IMR-90 (cell line): ENCODE data around the gene RIF1. TPM values are rescaled to one million over a fixed set of nuclear protein-coding genes. Genes with fewer than 3 reads are reported as not detected.

Experiments used
- ATAC-seq: fragments of 200-7000 bp; cut with Tn5 transposase; 2 replicates; pipeline ENCODE4 v1.9.1; 2020; ENCODE audit warnings: low read depth, mild to moderate bottlenecking, moderate library complexity
- BruUV-seq: library from RNA; stranded (reverse); fragments of 400-500 nt; replicated peaks from 2 replicates; lab custom pipeline; 2021; lab: Mats Ljungman, UMichigan
- CTCF ChIA-PET: fragments of 300-600 bp; formaldehyde crosslinking; extraction: SDS; loops from one replicate; lab custom pipeline; 2021; ENCODE audit warnings: antibody characterized with exemption; lab: Yijun Ruan, JAX
- POLR2A ChIA-PET: fragments of 300-600 bp; sonication (Branson Sonifier 250); formaldehyde crosslinking; loops from one replicate; lab custom pipeline; 2022; ENCODE audit warnings: antibody characterized with exemption; ENCODE audit not compliant: unreplicated experiment; lab: Charles Lee
- DNase-seq: peaks from one replicate; pipeline ENCODE4 v3.0.0; 2013
- H2AFZ ChIP-seq: replicated peaks from 2 replicates; pipeline ENCODE3; 2013; ENCODE audit warnings: low read length, mild to moderate bottlenecking; ENCODE audit not compliant: poor library complexity
- H2AK5ac ChIP-seq: 2 replicates; pipeline ENCODE4 v1.6.1; 2013; ENCODE audit warnings: low read depth, low read length, inconsistent platforms
- H2AK9ac ChIP-seq: replicated peaks from 2 replicates; pipeline ENCODE3; 2013; ENCODE audit warnings: mild to moderate bottlenecking, low read depth, low read length, moderate library complexity; ENCODE audit not compliant: poor library complexity
- H2BK120ac ChIP-seq: 2 replicates; pipeline ENCODE4 v1.6.1; 2013; ENCODE audit warnings: low read depth, low read length, inconsistent platforms
- H2BK15ac ChIP-seq: 3 replicates; pipeline ENCODE4 v1.6.1; 2013; ENCODE audit warnings: low read depth, low read length, inconsistent platforms
- H2BK20ac ChIP-seq: 2 replicates; pipeline ENCODE4 v1.6.1; 2013; ENCODE audit warnings: low read depth, mild to moderate bottlenecking, inconsistent platforms, low read length, moderate library complexity
- H2BK5ac ChIP-seq: 2 replicates; pipeline ENCODE4 v1.6.1; 2013; ENCODE audit warnings: mild to moderate bottlenecking, low read depth, low read length, inconsistent platforms; ENCODE audit not compliant: poor library complexity, severe bottlenecking
- H3K14ac ChIP-seq: replicated peaks from 2 replicates; pipeline ENCODE4 v1.6.1; 2013; ENCODE audit warnings: low read depth, low read length, inconsistent platforms
- H3K18ac ChIP-seq: 2 replicates; pipeline ENCODE4 v1.6.1; 2013; ENCODE audit warnings: low read depth, low read length, control low read depth
- H3K23ac ChIP-seq: 2 replicates; pipeline ENCODE4 v1.6.1; 2013; ENCODE audit warnings: low read depth, low read length, inconsistent platforms
- H3K27ac ChIP-seq: 2 replicates; pipeline ENCODE4 v1.5.1; 2013; ENCODE audit warnings: mild to moderate bottlenecking, control low read depth, low read length; ENCODE audit not compliant: insufficient read depth
- H3K27me3 ChIP-seq: 2 replicates; pipeline ENCODE4 v1.6.1; 2013; ENCODE audit warnings: low read length; ENCODE audit not compliant: control insufficient read depth, insufficient read depth
- H3K36me3 ChIP-seq: 2 replicates; pipeline ENCODE4 v1.6.1; 2013; ENCODE audit warnings: low read length, mixed read lengths; ENCODE audit not compliant: control insufficient read depth, insufficient read depth
- H3K4ac ChIP-seq: 2 replicates; pipeline ENCODE4 v1.6.1; 2013; ENCODE audit warnings: low read depth, low read length, inconsistent platforms
- H3K4me1 ChIP-seq: 2 replicates; pipeline ENCODE4 v1.6.1; 2013; ENCODE audit warnings: low read length, mixed read lengths; ENCODE audit not compliant: control insufficient read depth, insufficient read depth
- H3K4me2 ChIP-seq: 2 replicates; pipeline ENCODE4 v1.6.1; 2013; ENCODE audit warnings: low read depth, mild to moderate bottlenecking, control low read depth, low read length, moderate library complexity
- H3K4me3 ChIP-seq: 2 replicates; pipeline ENCODE4 v1.5.1; 2013; ENCODE audit warnings: low read depth, mild to moderate bottlenecking, control low read depth, low read length, moderate library complexity; ENCODE audit not compliant: insufficient read depth
- H3K56ac ChIP-seq: 2 replicates; pipeline ENCODE4 v1.6.1; 2013; ENCODE audit warnings: low read length, inconsistent platforms; ENCODE audit not compliant: insufficient read depth; ENCODE audit errors: extremely low read depth
- H3K79me1 ChIP-seq, 2 experiments: 2 replicates each; pipeline ENCODE4 v1.6.1; 2013; ENCODE audit warnings: low read length in 2 of 2, inconsistent platforms in 1 of 2, low read depth in 1 of 2
- H3K9ac ChIP-seq: 2 replicates; pipeline ENCODE4 v1.6.1; 2013; ENCODE audit warnings: low read depth, low read length, control low read depth
- H3K9me1 ChIP-seq: 2 replicates; pipeline ENCODE4 v1.6.1; 2013; ENCODE audit warnings: low read length, inconsistent platforms; ENCODE audit not compliant: insufficient read depth
- H3K9me3 ChIP-seq: 2 replicates; pipeline ENCODE4 v1.6.1; 2013; ENCODE audit warnings: low read length; ENCODE audit not compliant: control insufficient read depth, insufficient read depth
- H4K20me1 ChIP-seq: 2 replicates; pipeline ENCODE4 v1.6.1; 2013; ENCODE audit warnings: low read length, inconsistent platforms; ENCODE audit not compliant: insufficient read depth
- H4K5ac ChIP-seq: 2 replicates; pipeline ENCODE4 v1.6.1; 2013; ENCODE audit warnings: mild to moderate bottlenecking, low read depth, low read length, control low read depth
- H4K8ac ChIP-seq, 2 experiments: 2 replicates each; pipeline ENCODE4 v1.6.1; 2013; ENCODE audit warnings: low read depth in 2 of 2, low read length in 2 of 2, control low read depth in 1 of 2, inconsistent platforms in 1 of 2
- H4K91ac ChIP-seq: 2 replicates; pipeline ENCODE4 v1.6.1; 2013; ENCODE audit warnings: low read depth, low read length, inconsistent platforms; ENCODE audit not compliant: insufficient read depth
- BHLHE40 ChIP-seq: fragments of 150-350 bp; IDR thresholded peaks from 2 replicates; pipeline ENCODE4 v1.6.1; 2016; ENCODE audit warnings: mild to moderate bottlenecking, low read depth, low read length
- MAZ ChIP-seq: IDR thresholded peaks from 2 replicates; pipeline ENCODE4 v1.6.1; 2012; ENCODE audit warnings: low read depth, mild to moderate bottlenecking, low read length, improper control_type of control experiment, moderate library complexity, borderline replicate concordance
- MXI1 ChIP-seq: IDR thresholded peaks from 2 replicates; pipeline ENCODE4 v1.6.1; 2012; ENCODE audit warnings: low read depth, mild to moderate bottlenecking, low read length, moderate library complexity, borderline replicate concordance
- RAD21 ChIP-seq: IDR thresholded peaks from 2 replicates; pipeline ENCODE4 v1.6.1; 2012; ENCODE audit warnings: low read length, improper control_type of control experiment
- RCOR1 ChIP-seq: IDR thresholded peaks from 2 replicates; pipeline ENCODE4 v1.6.1; 2012; ENCODE audit warnings: mild to moderate bottlenecking, low read length, improper control_type of control experiment; ENCODE audit not compliant: insufficient replicate concordance
- RFX5 ChIP-seq: IDR thresholded peaks from 2 replicates; pipeline ENCODE4 v1.8.0; 2012; ENCODE audit warnings: low read depth, mild to moderate bottlenecking, low read length, moderate library complexity
- WGBS, 2 experiments: methylation state at CpG; one replicate each; pipeline versions ENCODE4 v1.1.5 to v1.1.7; 2013; ENCODE audit warnings: missing lambda C conversion rate in 2 of 2; ENCODE audit not compliant: insufficient read length in 1 of 2; ENCODE audit errors: extremely low coverage in 2 of 2; 5-methylcytosine and 5-hydroxymethylcytosine counted together
- dilution Hi-C: fragments of 300-500 bp; cut with HindIII; formaldehyde crosslinking; loops from one replicate; pipeline ENCODE4 v1.14.3; 2018; ENCODE audit warnings: low sequenced_read_pairs; ENCODE audit not compliant: unreplicated experiment
- in situ Hi-C: fragments of 300-500 bp; cut with MboI; formaldehyde crosslinking; loops from 3 replicates; pipeline ENCODE4 v1.14.3; 2019; ENCODE audit warnings: low sequenced_read_pairs, inconsistent platforms, mixed read lengths
- intact Hi-C: fragments of 100-400 bp; cut with micrococcal nuclease; formaldehyde crosslinking; loops from 2 replicates; pipeline ENCODE4 v1.10.0; 2022
- polyA plus RNA-seq, 3 experiments: library from polyadenylated mRNA; depleted of rRNA; stranded (reverse); fragments of >200 nt; gene quantifications; 2 replicates each; pipeline ENCODE4 v1.2.3, GENCODE V29; 2012; ENCODE audit warnings: low replicate concordance in 1 of 3
- total RNA-seq: library from RNA; depleted of rRNA; stranded (reverse); fragments of >200 nt; gene quantifications from 2 replicates; pipeline ENCODE4 v1.2.3, GENCODE V29; 2012
- TF ChIP-seq, protein P1 (sequence below): fragments of 150-350 bp; IDR thresholded peaks from 2 replicates; pipeline ENCODE4 v1.6.1; 2016; ENCODE audit warnings: low read depth, mild to moderate bottlenecking, low read length, moderate library complexity, borderline replicate concordance
- TF ChIP-seq, protein P2 (sequence below): fragments of 150-350 bp; IDR thresholded peaks from 2 replicates; pipeline ENCODE4 v1.6.1; 2017; ENCODE audit warnings: mild to moderate bottlenecking, antibody characterized with exemption, low read length, low read depth

Gene RIF1
- total and polyA plus RNA-seq, 2 of the 4 experiments (the other 2 are of a cell fraction), result 4.3 to 43.9 TPM

DNA sequence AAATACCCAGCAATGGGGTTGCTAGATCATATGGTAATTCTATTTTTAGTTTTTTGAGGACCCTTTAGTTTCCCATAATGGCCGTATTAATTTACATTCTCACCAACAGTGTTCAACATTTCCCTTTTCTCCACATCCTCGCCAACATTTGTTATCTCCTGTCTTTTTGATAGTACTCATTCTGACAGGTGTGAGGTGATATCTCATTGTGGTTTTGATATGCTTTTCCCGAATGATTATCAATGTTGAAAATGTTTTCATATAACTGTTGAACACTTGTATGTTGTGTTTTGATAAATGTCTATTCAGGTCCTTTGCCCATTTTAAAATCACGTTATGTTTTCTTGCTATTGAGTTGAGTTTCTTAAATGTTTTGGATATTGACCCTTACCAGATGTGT, 5.8 kb upstream of the RIF1 start:
- H3K27ac ChIP-seq, result no peak overlapping the region
- in situ Hi-C loops, result no loop called here
- no peak overlapping the region for H3K9ac ChIP-seq
- H3K18ac ChIP-seq, result no peak overlapping the region
- no peaks in the 10 kb centered on the region for H3K9me3 ChIP-seq
- no peak overlapping the region for H2BK20ac ChIP-seq
- H3K79me1 ChIP-seq, result no peaks in the 10 kb centered on the region
- no peak overlapping the region for H2AK5ac ChIP-seq
- no peak overlapping the region for H3K4ac ChIP-seq
- ChIA-PET CTCF (no interaction called here), POLR2A (no interaction called here)
- TF ChIP-seq, protein P1, sequence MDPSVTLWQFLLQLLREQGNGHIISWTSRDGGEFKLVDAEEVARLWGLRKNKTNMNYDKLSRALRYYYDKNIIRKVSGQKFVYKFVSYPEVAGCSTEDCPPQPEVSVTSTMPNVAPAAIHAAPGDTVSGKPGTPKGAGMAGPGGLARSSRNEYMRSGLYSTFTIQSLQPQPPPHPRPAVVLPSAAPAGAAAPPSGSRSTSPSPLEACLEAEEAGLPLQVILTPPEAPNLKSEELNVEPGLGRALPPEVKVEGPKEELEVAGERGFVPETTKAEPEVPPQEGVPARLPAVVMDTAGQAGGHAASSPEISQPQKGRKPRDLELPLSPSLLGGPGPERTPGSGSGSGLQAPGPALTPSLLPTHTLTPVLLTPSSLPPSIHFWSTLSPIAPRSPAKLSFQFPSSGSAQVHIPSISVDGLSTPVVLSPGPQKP, result no peak
- no peak for TF ChIP-seq BHLHE40
- TF ChIP-seq RAD21, result no peak
- TF ChIP-seq RFX5, result no peak
- TF ChIP-seq MXI1, result no peak
- no peak for TF ChIP-seq MAZ
- TF ChIP-seq RCOR1, result no peak
- TF ChIP-seq, protein P2, sequence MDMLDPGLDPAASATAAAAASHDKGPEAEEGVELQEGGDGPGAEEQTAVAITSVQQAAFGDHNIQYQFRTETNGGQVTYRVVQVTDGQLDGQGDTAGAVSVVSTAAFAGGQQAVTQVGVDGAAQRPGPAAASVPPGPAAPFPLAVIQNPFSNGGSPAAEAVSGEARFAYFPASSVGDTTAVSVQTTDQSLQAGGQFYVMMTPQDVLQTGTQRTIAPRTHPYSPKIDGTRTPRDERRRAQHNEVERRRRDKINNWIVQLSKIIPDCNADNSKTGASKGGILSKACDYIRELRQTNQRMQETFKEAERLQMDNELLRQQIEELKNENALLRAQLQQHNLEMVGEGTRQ, result no peak
- no peaks in the 10 kb centered on the region for H3K36me3 ChIP-seq
- H3K27me3 ChIP-seq, result no peaks in the 10 kb centered on the region
- dilution Hi-C loops, result no loop called here
- no peaks in the 10 kb centered on the region for H4K20me1 ChIP-seq
- H3K9me1 ChIP-seq, result no peaks in the 10 kb centered on the region
- no peak overlapping the region for H4K8ac ChIP-seq
- H2BK5ac ChIP-seq, result no peak overlapping the region
- H2AFZ ChIP-seq, result no peak overlapping the region
- no peak overlapping the region for H2AK9ac ChIP-seq
- H2BK120ac ChIP-seq, result no peak overlapping the region
- DNase-seq, result no peak
- H3K14ac ChIP-seq, result no peak overlapping the region
- H3K4me2 ChIP-seq, result no peak overlapping the region
- no peak overlapping the region for H3K23ac ChIP-seq
- BruUV-seq, result no TSS peak
- H2BK15ac ChIP-seq, result no peak overlapping the region
- no peaks in the 10 kb centered on the region for H3K4me1 ChIP-seq
- intact Hi-C loops, result no loop called here
- no CpG with 5 or more reads among the region's 4 CpGs for WGBS, 2 experiments
- no peak overlapping the region for H4K5ac ChIP-seq
- ATAC-seq, result no peak
- H3K4me3 ChIP-seq, result no peak overlapping the region
- no peak overlapping the region for H4K91ac ChIP-seq
- no peak overlapping the region for H3K56ac ChIP-seq
